ENCODE results near the gene DSCAML1.

DNA sequence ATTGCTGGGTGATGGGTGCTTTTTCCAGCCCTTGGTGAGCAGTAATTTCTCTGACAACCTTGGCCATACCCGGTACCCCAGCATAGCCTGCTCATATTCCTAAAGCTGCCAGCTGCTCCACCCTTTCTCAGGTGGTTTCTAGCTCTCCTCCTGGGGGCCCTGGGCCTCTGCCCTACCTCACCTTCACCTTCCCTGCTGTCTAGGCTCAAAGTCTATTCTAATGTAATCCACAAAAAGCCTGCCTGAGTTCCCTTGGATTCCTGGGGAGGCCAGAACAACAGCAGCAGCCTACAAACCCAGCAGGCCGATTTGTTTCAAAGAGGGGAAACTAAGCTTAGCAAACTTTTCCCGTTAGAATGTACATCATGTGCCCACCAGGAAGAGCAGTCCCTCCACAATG is 117.6 kb downstream of the DSCAML1 start:
- TF ChIP-seq POLR2A (IDR thresholded peaks at IDR 0.05) = no peak
- TF ChIP-seq CTCF (IDR thresholded peaks at IDR 0.05) = no peak
